Measurements from ENCODE around the gene MAP2.

DNA sequence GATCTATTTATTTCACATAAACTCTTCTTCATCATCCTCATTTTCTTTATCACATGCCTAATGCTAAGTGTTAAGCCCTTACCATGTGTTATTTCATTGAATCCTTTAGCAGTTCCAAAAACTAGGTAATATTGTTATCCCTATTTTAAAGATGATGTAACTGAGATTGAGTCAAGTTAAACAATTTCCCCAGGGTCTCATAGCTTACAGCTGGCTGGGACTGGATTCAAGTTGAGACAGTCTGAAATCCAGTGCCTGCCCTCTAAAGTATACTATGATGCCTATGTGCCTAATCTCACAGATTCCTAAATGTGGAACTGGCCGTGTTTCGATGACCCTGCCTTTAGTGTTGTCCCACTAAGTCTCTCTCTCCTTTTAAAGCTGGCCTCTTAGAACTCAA lies 108.5 kb downstream of the MAP2 start:
- TF ChIP-seq, protein P1, sequence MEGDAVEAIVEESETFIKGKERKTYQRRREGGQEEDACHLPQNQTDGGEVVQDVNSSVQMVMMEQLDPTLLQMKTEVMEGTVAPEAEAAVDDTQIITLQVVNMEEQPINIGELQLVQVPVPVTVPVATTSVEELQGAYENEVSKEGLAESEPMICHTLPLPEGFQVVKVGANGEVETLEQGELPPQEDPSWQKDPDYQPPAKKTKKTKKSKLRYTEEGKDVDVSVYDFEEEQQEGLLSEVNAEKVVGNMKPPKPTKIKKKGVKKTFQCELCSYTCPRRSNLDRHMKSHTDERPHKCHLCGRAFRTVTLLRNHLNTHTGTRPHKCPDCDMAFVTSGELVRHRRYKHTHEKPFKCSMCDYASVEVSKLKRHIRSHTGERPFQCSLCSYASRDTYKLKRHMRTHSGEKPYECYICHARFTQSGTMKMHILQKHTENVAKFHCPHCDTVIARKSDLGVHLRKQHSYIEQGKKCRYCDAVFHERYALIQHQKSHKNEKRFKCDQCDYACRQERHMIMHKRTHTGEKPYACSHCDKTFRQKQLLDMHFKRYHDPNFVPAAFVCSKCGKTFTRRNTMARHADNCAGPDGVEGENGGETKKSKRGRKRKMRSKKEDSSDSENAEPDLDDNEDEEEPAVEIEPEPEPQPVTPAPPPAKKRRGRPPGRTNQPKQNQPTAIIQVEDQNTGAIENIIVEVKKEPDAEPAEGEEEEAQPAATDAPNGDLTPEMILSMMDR (CRISPR knock-in tag; IDR thresholded peaks at IDR 0.05), result no peak
- no peak for TF ChIP-seq ZNF335 (CRISPR knock-in tag; IDR thresholded peaks at IDR 0.05)

All from HepG2 (cell line).